ENCODE results near the gene LAMC2.

The LAMC2 gene

GRCh38 chr1:183159960-183160359 lies 26.1 kb upstream of the LAMC2 start:
- DNase-seq (ENCODE audit: insufficient read length, low spot score), result no peak
- no peak for FAIRE-seq

GRCh38 chr1:183161391-183161790 lies 24.7 kb upstream of the LAMC2 start:
- DNase-seq (ENCODE audit: insufficient read length, low spot score) (no peak), FAIRE-seq (no peak)
- TF ChIP-seq CTCF (IDR thresholded peaks at IDR 0.05; ENCODE audit: insufficient read depth, missing control alignments), result no peak

More at GRCh38 chr1:183159960-183160359, 26.1 kb upstream of the LAMC2 start:
- no peak for TF ChIP-seq CTCF (IDR thresholded peaks at IDR 0.05; ENCODE audit: insufficient read depth, missing control alignments)

- TF ChIP-seq CTCF (IDR thresholded peaks at IDR 0.05; ENCODE audit: insufficient read depth, missing control alignments), result no peak
- no peak for DNase-seq (ENCODE audit: insufficient read length, low spot score)
- FAIRE-seq, result no peak
Observed at GRCh38 chr1:183163316-183163715, 22.7 kb upstream of the LAMC2 start.

- DNase-seq (ENCODE audit: insufficient read length, low spot score) (no peak), FAIRE-seq (no peak)
- TF ChIP-seq CTCF (IDR thresholded peaks at IDR 0.05; ENCODE audit: insufficient read depth, missing control alignments), result no peak
Observed at GRCh38 chr1:183164340-183164739, 21.7 kb upstream of the LAMC2 start.

- FAIRE-seq, result no peak
- no peak for TF ChIP-seq CTCF (IDR thresholded peaks at IDR 0.05; ENCODE audit: insufficient read depth, missing control alignments)
- no peak for DNase-seq (ENCODE audit: insufficient read length, low spot score)
Observed at GRCh38 chr1:183164963-183165362, 21.1 kb upstream of the LAMC2 start.

GRCh38 chr1:183165456-183165855 lies 20.6 kb upstream of the LAMC2 start:
- FAIRE-seq (no peak), DNase-seq (ENCODE audit: insufficient read length, low spot score) (no peak)
- TF ChIP-seq CTCF (IDR thresholded peaks at IDR 0.05; ENCODE audit: insufficient read depth, missing control alignments), result no peak

- DNase-seq (ENCODE audit: insufficient read length, low spot score) (no peak), FAIRE-seq (no peak)
- no peak for TF ChIP-seq CTCF (IDR thresholded peaks at IDR 0.05; ENCODE audit: insufficient read depth, missing control alignments)
Observed at GRCh38 chr1:183166454-183166853, 19.6 kb upstream of the LAMC2 start.
